ENCODE measurements around the gene MYEOV. TPM values are rescaled to one million over a fixed set of nuclear protein-coding genes. Genes with fewer than 3 reads are reported as not detected.

The MYEOV gene
- total and polyA plus RNA-seq, 2 donors: 0.38 to 0.64 TPM

GRCh38 chr11:69251639-69252489 lies 42.1 kb upstream of the MYEOV start:
- no peak for DNase-seq (ENCODE audit: low read depth in 6 of 9, low spot score in 9 of 9)
- Histone ChIP-seq H3K27me3 (ENCODE audit: control insufficient read depth in 2 of 2, insufficient read depth in 1 of 2, low read length in 1 of 2) (no peaks in the 10 kb centered on the region), H3K4me3 (ENCODE audit: low read length in 2 of 2) (no peak overlapping the region), H3K4me1 (ENCODE audit: control insufficient read depth in 2 of 2, insufficient read depth in 2 of 2, low read length in 2 of 2) (no peaks in the 10 kb centered on the region), H3K36me3 (ENCODE audit: control insufficient read depth in 2 of 2, insufficient read depth in 2 of 2, low read length in 1 of 2) (no peaks in the 10 kb centered on the region), H3K9me3 (ENCODE audit: control insufficient read depth in 2 of 2, insufficient read depth in 1 of 2, low read length in 1 of 2) (no peaks in the 10 kb centered on the region), H3K27ac (ENCODE audit: low read depth in 1 of 2, low read length in 1 of 2) (no peak overlapping the region)
- WGBS: 94% methylated on average over 31 of the region's 31 CpGs

- 92% methylated on average over 9 of the region's 9 CpGs for WGBS
- H3K4me1 ChIP-seq (ENCODE audit: control insufficient read depth in 2 of 2, insufficient read depth in 2 of 2, low read length in 2 of 2): no peaks in the 10 kb centered on the region
- no peaks in the 10 kb centered on the region for H3K36me3 ChIP-seq (ENCODE audit: control insufficient read depth in 2 of 2, insufficient read depth in 2 of 2, low read length in 1 of 2)
- no peaks in the 10 kb centered on the region for H3K9me3 ChIP-seq (ENCODE audit: control insufficient read depth in 2 of 2, insufficient read depth in 1 of 2, low read length in 1 of 2)
- H3K27ac ChIP-seq (ENCODE audit: low read depth in 1 of 2, low read length in 1 of 2): no peak overlapping the region
- DNase-seq (ENCODE audit: low read depth in 6 of 9, low spot score in 9 of 9): no peak
- no peaks in the 10 kb centered on the region for H3K27me3 ChIP-seq (ENCODE audit: control insufficient read depth in 2 of 2, insufficient read depth in 1 of 2, low read length in 1 of 2)
- H3K4me3 ChIP-seq (ENCODE audit: low read length in 2 of 2): no peak overlapping the region
Measured at GRCh38 chr11:69252490-69252837, 41.5 kb upstream of the MYEOV start.

- no peaks in the 10 kb centered on the region for H3K9me3 ChIP-seq (ENCODE audit: control insufficient read depth in 2 of 2, insufficient read depth in 1 of 2, low read length in 1 of 2)
- H3K27ac ChIP-seq (ENCODE audit: low read depth in 1 of 2, low read length in 1 of 2): no peak overlapping the region
- no peak for DNase-seq (ENCODE audit: low read depth in 6 of 9, low spot score in 9 of 9)
- no peaks in the 10 kb centered on the region for H3K27me3 ChIP-seq (ENCODE audit: control insufficient read depth in 2 of 2, insufficient read depth in 1 of 2, low read length in 1 of 2)
- H3K4me3 ChIP-seq (ENCODE audit: low read length in 2 of 2): no peak overlapping the region
- H3K4me1 ChIP-seq (ENCODE audit: control insufficient read depth in 2 of 2, insufficient read depth in 2 of 2, low read length in 2 of 2): no peaks in the 10 kb centered on the region
- H3K36me3 ChIP-seq (ENCODE audit: control insufficient read depth in 2 of 2, insufficient read depth in 2 of 2, low read length in 1 of 2): no peaks in the 10 kb centered on the region
Measured at GRCh38 chr11:69253028-69253427, 40.9 kb upstream of the MYEOV start.

GRCh38 chr11:69257134-69257533 lies 36.8 kb upstream of the MYEOV start:
- no peaks in the 10 kb centered on the region for H3K4me1 ChIP-seq (ENCODE audit: control insufficient read depth in 2 of 2, insufficient read depth in 2 of 2, low read length in 2 of 2)
- H3K27ac ChIP-seq (ENCODE audit: low read depth in 1 of 2, low read length in 1 of 2): no peak overlapping the region
- 93% methylated on average over 5 of the region's 5 CpGs for WGBS
- H3K36me3 ChIP-seq (ENCODE audit: control insufficient read depth in 2 of 2, insufficient read depth in 2 of 2, low read length in 1 of 2): no peaks in the 10 kb centered on the region
- H3K27me3 ChIP-seq (ENCODE audit: control insufficient read depth in 2 of 2, insufficient read depth in 1 of 2, low read length in 1 of 2): no peaks in the 10 kb centered on the region
- no peak for DNase-seq (ENCODE audit: low read depth in 6 of 9, low spot score in 9 of 9)
- no peak overlapping the region for H3K4me3 ChIP-seq (ENCODE audit: low read length in 2 of 2)
- no peaks in the 10 kb centered on the region for H3K9me3 ChIP-seq (ENCODE audit: control insufficient read depth in 2 of 2, insufficient read depth in 1 of 2, low read length in 1 of 2)

- Histone ChIP-seq H3K4me1 (ENCODE audit: control insufficient read depth in 2 of 2, insufficient read depth in 2 of 2, low read length in 2 of 2) (no peaks in the 10 kb centered on the region), H3K9me3 (ENCODE audit: control insufficient read depth in 2 of 2, insufficient read depth in 1 of 2, low read length in 1 of 2) (no peaks in the 10 kb centered on the region), H3K36me3 (ENCODE audit: control insufficient read depth in 2 of 2, insufficient read depth in 2 of 2, low read length in 1 of 2) (no peaks in the 10 kb centered on the region), H3K4me3 (ENCODE audit: low read length in 2 of 2) (no peak overlapping the region), H3K27me3 (ENCODE audit: control insufficient read depth in 2 of 2, insufficient read depth in 1 of 2, low read length in 1 of 2) (no peaks in the 10 kb centered on the region), H3K27ac (ENCODE audit: low read depth in 1 of 2, low read length in 1 of 2) (no peak overlapping the region)
- DNase-seq (ENCODE audit: low read depth in 6 of 9, low spot score in 9 of 9): no peak
- WGBS: 83% methylated on average over 6 of the region's 6 CpGs
Measured at GRCh38 chr11:69257838-69258658, 35.9 kb upstream of the MYEOV start.

GRCh38 chr11:69259096-69259495 lies 34.9 kb upstream of the MYEOV start:
- H3K9me3 ChIP-seq (ENCODE audit: control insufficient read depth in 2 of 2, insufficient read depth in 1 of 2, low read length in 1 of 2): no peaks in the 10 kb centered on the region
- DNase-seq (ENCODE audit: low read depth in 6 of 9, low spot score in 9 of 9): no peak
- H3K27ac ChIP-seq (ENCODE audit: low read depth in 1 of 2, low read length in 1 of 2): no peak overlapping the region
- H3K27me3 ChIP-seq (ENCODE audit: control insufficient read depth in 2 of 2, insufficient read depth in 1 of 2, low read length in 1 of 2): no peaks in the 10 kb centered on the region
- no peaks in the 10 kb centered on the region for H3K4me1 ChIP-seq (ENCODE audit: control insufficient read depth in 2 of 2, insufficient read depth in 2 of 2, low read length in 2 of 2)
- H3K36me3 ChIP-seq (ENCODE audit: control insufficient read depth in 2 of 2, insufficient read depth in 2 of 2, low read length in 1 of 2): no peaks in the 10 kb centered on the region
- no peak overlapping the region for H3K4me3 ChIP-seq (ENCODE audit: low read length in 2 of 2)
- WGBS: 55% methylated on average over 2 of the region's 2 CpGs

GRCh38 chr11:69260622-69261021 lies 33.3 kb upstream of the MYEOV start:
- H3K27ac ChIP-seq (ENCODE audit: low read depth in 1 of 2, low read length in 1 of 2): no peak overlapping the region
- H3K27me3 ChIP-seq (ENCODE audit: control insufficient read depth in 2 of 2, insufficient read depth in 1 of 2, low read length in 1 of 2): no peaks in the 10 kb centered on the region
- DNase-seq (ENCODE audit: low read depth in 6 of 9, low spot score in 9 of 9): no peak
- no peaks in the 10 kb centered on the region for H3K9me3 ChIP-seq (ENCODE audit: control insufficient read depth in 2 of 2, insufficient read depth in 1 of 2, low read length in 1 of 2)
- H3K4me1 ChIP-seq (ENCODE audit: control insufficient read depth in 2 of 2, insufficient read depth in 2 of 2, low read length in 2 of 2): no peaks in the 10 kb centered on the region
- no peaks in the 10 kb centered on the region for H3K36me3 ChIP-seq (ENCODE audit: control insufficient read depth in 2 of 2, insufficient read depth in 2 of 2, low read length in 1 of 2)
- H3K4me3 ChIP-seq (ENCODE audit: low read length in 2 of 2): no peak overlapping the region

- 93% methylated on average over 3 of the region's 3 CpGs for WGBS
- DNase-seq (ENCODE audit: low read depth in 6 of 9, low spot score in 9 of 9): no peak
- H3K36me3 ChIP-seq (ENCODE audit: control insufficient read depth in 2 of 2, insufficient read depth in 2 of 2, low read length in 1 of 2): no peaks in the 10 kb centered on the region
Measured at GRCh38 chr11:69261116-69261515, 32.8 kb upstream of the MYEOV start.

GRCh38 chr11:69262918-69263735 lies 30.8 kb upstream of the MYEOV start:
- Histone ChIP-seq H3K27me3 (ENCODE audit: control insufficient read depth in 2 of 2, insufficient read depth in 1 of 2, low read length in 1 of 2) (no peaks in the 10 kb centered on the region), H3K4me1 (ENCODE audit: control insufficient read depth in 2 of 2, insufficient read depth in 2 of 2, low read length in 2 of 2) (no peaks in the 10 kb centered on the region), H3K36me3 (ENCODE audit: control insufficient read depth in 2 of 2, insufficient read depth in 2 of 2, low read length in 1 of 2) (no peaks in the 10 kb centered on the region), H3K9me3 (ENCODE audit: control insufficient read depth in 2 of 2, insufficient read depth in 1 of 2, low read length in 1 of 2) (no peaks in the 10 kb centered on the region), H3K4me3 (ENCODE audit: low read length in 2 of 2) (no peak overlapping the region), H3K27ac (ENCODE audit: low read depth in 1 of 2, low read length in 1 of 2) (no peak overlapping the region)
- 82% methylated on average over 7 of the region's 8 CpGs for WGBS
- no peak for DNase-seq (ENCODE audit: low read depth in 6 of 9, low spot score in 9 of 9)

More at GRCh38 chr11:69261116-69261515, 32.8 kb upstream of the MYEOV start:
- Histone ChIP-seq H3K9me3 (ENCODE audit: control insufficient read depth in 2 of 2, insufficient read depth in 1 of 2, low read length in 1 of 2) (no peaks in the 10 kb centered on the region), H3K27me3 (ENCODE audit: control insufficient read depth in 2 of 2, insufficient read depth in 1 of 2, low read length in 1 of 2) (no peaks in the 10 kb centered on the region), H3K27ac (ENCODE audit: low read depth in 1 of 2, low read length in 1 of 2) (no peak overlapping the region), H3K4me3 (ENCODE audit: low read length in 2 of 2) (no peak overlapping the region), H3K4me1 (ENCODE audit: control insufficient read depth in 2 of 2, insufficient read depth in 2 of 2, low read length in 2 of 2) (no peaks in the 10 kb centered on the region)
